ENCODE measurements around the gene ACAA2.

The ACAA2 gene

GRCh38 chr18:49766646-49767045 lies 46.7 kb downstream of the ACAA2 start:
- no peak for DNase-seq (ENCODE audit: low spot score)

DNA sequence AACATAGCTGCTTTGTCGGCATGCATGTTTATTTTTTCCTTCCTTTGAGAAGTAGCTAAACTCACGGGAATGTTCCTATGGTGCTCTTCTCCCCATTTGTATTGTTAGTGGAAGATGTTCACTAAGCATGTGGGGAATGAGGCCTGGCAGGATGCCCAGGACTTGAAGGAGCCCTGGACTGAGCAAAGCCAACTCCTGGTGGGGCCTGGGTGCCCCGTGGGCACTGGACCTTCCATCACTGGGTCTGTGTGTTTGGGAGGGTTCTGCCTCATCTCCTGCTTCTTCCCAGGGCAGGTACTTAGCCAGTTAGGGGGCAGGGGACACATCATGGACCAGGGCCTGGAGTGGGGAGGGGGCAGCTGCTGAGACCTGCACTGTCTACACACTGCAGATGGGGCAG lies 49.3 kb downstream of the ACAA2 start:
- no peak for DNase-seq (ENCODE audit: low spot score)

DNA sequence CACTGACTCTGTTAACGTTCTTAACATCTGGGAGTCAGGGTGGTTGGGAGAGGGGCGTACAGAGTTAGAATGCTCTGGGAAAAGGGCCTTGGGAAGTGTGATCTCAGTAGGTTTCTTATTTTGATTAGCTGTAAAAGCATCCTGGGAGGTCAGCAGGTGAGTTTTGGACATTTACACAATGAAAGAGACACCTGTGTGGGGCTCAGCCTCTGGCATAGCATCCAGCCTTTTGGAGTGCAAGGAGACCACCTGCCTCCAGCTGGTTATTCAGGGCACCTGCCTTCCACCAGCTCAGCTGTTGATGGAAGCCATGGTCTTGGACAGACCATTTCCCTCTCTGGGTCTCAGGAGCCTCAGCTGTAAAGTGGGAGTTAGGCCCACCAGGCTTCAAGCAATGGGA lies 49.7 kb downstream of the ACAA2 start:
- DNase-seq (ENCODE audit: low spot score) = no peak

DNA sequence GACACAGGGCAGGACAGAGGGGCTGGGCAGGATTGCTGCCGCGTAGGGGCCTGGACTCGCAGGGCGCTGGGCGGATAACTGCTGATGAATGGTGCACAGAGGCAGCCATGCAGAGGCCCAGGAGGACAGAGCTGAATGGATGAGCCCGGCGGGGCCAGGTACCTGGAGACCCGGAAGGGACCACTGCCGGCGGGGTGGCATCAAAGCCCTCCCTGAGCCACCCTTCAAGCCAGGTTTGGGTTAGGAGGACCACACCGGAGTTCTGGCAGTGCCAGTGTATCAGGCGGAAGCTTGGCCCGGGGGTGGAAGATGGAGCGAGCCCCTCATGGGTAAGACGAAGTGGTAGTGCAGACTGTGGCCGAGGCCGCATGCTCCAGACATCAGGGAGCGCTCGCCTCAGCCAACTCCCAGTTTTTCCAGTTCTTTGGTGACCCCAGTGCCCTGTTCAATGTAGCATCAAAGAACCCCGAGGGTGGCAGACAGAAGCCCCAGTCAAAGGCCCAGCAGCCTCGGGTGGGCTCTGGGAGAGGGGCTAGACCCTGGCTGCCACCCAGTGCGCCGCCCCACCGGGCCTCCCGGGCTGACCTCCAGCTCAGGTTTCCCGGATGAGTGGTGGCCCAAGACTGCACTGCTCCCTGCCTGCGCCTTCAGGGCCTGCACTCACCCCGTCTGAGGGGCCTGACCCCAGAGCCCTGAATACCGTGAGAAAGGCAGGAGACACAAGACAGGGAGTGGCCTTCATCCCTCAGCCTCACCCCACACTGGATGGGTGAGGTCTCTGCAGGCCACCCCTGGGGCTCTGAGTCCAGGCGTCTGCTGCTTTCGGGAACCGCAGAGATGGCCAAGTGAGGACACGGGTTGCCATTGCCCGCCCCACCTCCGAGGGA lies 50.9 kb downstream of the ACAA2 start:
- no peak for DNase-seq (ENCODE audit: low spot score)

DNA sequence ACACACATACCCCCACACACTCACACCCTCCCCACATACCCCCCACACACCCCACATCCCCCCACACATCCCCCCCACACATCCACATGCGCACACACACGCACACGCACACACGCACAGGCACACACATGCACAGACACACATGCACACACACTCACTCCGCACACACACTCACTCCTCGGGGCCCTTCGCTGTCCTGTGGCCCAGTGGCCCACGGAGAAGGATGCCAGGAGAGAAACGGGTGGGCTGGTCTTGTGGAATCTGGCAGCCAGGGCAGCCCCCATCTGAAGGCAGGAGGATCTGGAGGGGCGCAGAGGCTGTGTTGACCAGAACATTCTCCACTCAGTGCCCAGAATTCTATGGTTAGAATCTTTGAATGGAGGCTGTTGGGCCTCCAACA lies 51.6 kb downstream of the ACAA2 start:
- no peak for DNase-seq (ENCODE audit: low spot score)

DNA sequence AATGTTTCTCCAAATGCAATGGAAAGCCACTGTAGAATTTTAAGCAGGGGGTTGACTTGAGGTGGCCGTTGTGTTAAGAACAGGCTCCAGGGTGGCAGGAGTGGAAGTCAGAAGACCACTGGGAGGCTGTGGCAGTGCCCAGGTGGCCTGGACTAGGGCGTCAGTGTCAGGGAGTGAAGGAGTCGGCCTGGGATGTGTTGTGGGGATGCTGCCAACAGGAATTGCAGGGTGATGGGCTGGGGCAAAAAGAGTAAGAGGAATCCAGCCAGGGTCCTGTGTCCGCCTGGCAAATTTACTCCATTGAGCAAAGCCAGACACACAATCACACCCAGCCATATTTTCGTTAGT lies 55.1 kb downstream of the ACAA2 start:
- DNase-seq (ENCODE audit: low spot score) = no peak

DNA sequence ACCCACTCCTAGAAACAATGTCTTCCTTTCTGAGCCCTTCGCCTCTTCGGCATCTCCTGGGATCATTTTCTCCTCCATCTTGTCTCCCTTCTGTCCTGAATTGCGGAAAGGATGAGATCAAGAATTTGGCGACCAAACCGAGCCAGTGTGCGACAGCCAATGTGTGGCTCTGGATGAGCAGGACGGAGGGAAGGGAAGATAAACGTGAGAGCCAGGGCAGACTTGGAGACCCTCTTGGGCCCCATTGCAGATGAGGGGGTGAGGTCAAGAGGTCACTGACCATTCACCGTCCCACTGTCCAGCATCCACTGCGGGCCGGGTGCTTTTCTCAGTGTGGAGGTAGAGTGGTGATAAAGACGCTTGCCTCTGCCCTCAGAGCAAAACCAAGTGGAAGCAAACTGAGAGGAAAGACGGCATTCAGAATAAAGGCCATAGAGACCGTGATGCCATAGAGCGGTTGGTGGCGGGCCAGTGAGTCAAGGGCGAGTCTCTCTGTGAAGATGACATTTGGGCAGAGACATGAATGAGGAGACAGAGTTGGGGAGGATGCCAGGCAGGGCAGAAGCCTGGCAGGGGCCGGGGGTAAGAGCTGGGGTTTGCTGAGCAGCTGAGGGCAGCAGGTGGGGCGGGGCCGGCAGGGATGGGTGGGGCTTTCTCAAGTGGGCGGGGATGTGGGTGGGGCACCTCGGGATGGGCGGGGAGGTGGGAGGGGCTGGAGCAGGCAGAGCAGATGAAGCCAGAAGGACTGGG lies 55.6 kb downstream of the ACAA2 start:
- no peak for DNase-seq (ENCODE audit: low spot score)

DNA sequence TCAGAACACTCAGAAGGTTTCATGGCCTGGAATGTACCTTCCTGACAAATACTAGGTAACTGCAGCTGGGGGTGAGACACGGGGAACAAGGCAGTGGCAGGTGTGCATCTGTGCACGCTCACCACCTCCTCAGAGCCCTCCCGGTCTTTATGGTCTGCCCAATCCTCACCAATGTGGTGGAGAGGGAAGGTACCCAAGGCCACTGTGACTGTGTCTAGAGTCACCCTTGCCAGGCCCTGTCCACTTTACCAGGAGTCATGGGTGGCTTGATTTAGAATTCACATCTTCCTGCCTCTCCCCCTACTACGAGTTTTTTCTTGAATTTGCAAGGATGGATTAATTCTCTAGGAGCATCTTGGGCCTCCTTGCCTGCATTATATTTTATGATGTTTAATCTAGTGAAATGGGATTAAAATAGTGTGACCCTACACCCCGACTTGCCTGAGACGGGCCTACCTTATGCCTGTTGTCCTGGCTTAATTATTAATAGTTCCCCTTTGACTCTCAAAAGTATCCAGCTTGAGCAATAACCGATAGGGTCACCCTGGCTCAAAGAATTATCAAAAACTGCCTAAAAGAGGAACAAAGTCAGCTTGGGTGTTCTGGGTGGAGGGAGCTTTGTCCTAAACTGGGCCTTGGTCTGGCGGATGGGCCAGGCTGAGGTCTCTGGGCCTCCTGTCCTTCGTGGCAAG lies 56.5 kb downstream of the ACAA2 start:
- no peak for DNase-seq (ENCODE audit: low spot score)

DNA sequence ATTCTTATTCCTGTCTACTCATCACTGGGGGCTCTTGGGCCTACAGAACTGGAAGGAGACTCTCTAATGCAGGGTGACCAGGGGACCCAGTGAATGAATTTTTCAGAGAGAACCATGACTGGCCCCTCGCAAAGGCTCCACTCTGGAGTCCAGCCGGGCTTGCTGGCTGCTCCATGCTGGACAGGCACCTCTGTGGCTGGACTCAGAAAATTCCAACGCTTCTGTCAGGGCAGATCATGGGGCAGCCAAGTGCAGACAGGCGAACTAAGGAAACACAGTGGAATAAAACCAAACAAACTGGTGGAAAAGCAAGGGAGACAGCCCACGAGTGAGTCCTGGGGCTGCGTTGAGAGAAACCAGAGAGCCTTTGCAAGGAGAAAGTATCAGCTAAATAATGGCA lies 57.2 kb downstream of the ACAA2 start:
- no peak for DNase-seq (ENCODE audit: low spot score)

GRCh38 chr18:49755489-49755888 lies 57.8 kb downstream of the ACAA2 start:
- no peak for DNase-seq (ENCODE audit: low spot score)

GRCh38 chr18:49754866-49755265 lies 58.5 kb downstream of the ACAA2 start:
- DNase-seq (ENCODE audit: low spot score) = no peak

DNA sequence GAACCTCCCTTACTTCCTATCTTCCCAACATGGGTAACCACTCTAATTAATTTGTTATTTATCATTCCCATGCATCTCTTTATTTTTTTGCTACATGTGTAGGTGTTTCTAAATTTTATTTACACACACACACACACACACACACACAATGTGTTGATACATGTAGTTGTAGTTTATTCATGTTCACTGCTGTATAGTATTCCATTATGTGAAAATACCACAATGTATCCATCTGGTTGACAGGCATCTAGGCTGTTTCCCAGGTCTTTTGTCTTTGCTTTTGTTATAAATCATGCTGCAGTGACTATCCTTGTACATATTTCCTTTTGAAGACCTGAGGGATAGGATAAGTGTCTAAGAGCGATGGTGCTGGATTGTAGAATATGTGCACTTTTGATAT lies 59.7 kb downstream of the ACAA2 start:
- DNase-seq (ENCODE audit: low spot score) = no peak

DNA sequence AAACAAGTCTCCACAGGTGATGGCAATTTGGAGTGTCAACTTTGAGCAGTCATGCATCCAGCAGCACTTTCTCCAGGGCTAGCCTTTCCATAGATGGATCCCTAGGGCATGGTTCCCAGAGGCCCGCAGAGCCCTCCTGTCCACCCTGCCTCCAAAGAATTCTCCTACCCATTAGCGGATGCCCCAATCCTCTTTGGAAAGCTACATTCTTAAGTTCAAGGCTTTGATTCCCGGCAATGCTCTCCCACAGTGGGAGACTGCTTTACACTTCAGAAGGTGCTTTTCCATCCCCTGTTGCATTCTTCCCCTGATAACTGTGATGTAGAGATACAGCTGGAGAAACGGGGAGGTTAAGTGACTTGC lies 61.3 kb downstream of the ACAA2 start:
- no peak for DNase-seq (ENCODE audit: low spot score)

DNA sequence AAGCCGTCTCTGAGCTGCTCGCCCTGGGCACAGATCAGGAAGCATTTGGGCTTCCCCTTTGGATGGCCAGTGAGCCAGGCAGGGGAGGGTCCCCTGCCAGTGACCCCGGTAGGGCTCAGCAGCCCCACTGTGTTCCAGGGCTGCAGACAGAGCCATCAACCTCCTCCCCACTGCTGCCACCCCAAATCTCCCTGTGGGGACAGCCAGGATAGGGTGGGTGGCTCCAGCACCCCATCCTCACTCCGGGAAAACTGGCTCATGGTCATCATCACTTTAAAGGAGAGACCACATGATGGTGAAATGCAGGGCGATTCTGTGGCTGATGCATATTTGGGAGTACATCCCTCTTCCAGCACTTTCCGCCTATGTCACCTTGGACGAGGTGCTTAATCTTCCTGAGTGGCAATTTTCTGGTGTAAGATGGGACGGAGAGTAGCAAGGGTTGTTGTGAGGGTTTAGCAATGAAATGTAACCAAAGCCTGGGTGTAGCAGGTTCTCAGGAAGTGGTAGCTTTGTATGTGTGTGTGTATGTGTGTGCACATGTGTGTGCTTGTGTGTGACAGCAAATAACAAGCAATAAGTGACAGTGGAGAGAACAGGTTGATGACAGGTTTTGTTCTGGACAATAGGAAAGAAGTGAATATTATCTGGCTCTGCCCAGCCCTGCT lies 61.8 kb downstream of the ACAA2 start:
- DNase-seq (ENCODE audit: low spot score) = no peak

DNA sequence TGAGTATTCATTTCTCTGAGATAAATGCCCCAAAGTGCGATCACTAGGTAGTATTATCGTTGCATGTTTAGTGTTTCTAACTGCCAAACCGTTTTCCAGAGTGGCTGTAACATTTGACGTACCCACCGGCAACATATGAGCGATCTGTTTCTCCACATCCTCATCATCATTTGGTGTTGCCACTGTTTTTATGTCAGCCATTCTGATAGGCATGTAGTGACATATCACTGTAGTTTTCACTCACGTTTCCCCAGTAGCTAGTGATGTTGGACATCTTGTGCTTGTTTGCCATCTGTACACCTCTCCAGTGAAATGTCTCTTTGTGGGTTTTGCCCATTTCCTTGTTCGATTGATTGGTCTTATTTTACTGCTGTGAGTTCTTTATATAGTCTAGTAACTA lies 63.8 kb downstream of the ACAA2 start:
- DNase-seq (ENCODE audit: low spot score) = no peak

GRCh38 chr18:49747876-49748275 lies 65.5 kb downstream of the ACAA2 start:
- DNase-seq (ENCODE audit: low spot score) = no peak

GRCh38 chr18:49745045-49746014 lies 68.0 kb downstream of the ACAA2 start:
- no peak for DNase-seq (ENCODE audit: low spot score)

GRCh38 chr18:49744376-49745008 lies 68.8 kb downstream of the ACAA2 start:
- DNase-seq (ENCODE audit: low spot score) = no peak

GRCh38 chr18:49743117-49743567 lies 70.2 kb downstream of the ACAA2 start:
- no peak for DNase-seq (ENCODE audit: low spot score)

DNA sequence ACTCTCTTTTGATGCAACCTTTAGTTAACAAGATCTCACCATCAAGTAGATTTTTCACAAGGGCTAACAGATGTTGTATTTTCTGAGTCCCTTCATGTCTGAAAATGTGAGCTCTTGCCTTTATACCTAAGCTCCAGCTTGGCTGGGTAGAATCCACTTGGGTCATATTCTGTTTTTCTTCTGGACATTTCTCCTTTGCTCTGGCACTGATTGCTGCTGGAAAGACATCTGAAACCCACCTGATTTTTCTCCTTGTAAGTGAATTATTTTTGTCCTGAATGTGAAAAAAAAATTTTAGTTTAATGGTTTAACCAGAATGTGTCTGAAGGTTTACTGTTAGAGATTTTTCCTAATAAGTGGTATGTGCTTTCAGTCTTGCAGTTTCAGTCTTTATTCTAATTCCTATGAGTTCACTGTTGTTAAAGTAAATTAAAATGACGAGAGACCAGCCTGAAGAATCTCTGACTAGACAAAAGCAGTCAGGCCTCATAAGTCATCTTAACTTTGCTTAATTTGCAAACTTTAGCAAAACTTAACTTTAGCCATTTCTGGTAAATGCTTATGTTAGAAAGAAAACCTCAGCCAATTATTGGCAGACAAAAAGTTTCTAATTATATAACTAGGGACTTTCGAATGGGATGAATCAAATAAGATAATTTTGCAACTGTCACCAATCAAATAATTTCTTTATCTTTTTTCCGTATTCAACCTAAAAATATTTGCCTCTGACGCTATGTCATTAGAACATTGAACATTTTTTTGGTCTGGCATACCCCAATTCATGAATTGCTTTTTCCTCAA lies 70.8 kb downstream of the ACAA2 start:
- no peak for DNase-seq (ENCODE audit: low spot score)

Measured in hematopoietic multipotent progenitor cell treated with erythropoietin and hydrocortisone succinate and interleukin-3 and kit ligand, for 17 days (in vitro differentiated cells).